ENCODE results near the gene LINGO4.

GRCh38 chr1:151849871-151850270 lies 44.7 kb upstream of the LINGO4 start:
- no peak for TF ChIP-seq CTCF (IDR thresholded peaks at IDR 0.05)
- no peak for TF ChIP-seq ZFX (IDR thresholded peaks at IDR 0.05; ENCODE audit: borderline replicate concordance)
